H9 (cell line): ENCODE measurements around the gene CENPM. TPM values are rescaled to one million over a fixed set of nuclear protein-coding genes. Genes with fewer than 3 reads are reported as not detected.

ENCODE experiments used
- DNase-seq: peaks from one replicate; pipeline ENCODE4 v3.0.0-alpha.2; 2017
- H2AFZ ChIP-seq: one replicate; pipeline ENCODE4 v1.6.1; 2013; ENCODE audit warnings: mild to moderate bottlenecking, low read length, control low read depth, moderate library complexity
- H2AK5ac ChIP-seq: 2 replicates; pipeline ENCODE4 v1.6.1; 2013; ENCODE audit warnings: low read length, control low read depth, mixed read lengths; ENCODE audit not compliant: insufficient read length
- H2BK120ac ChIP-seq: one replicate; pipeline ENCODE4 v1.6.1; 2013; ENCODE audit warnings: low read depth, mild to moderate bottlenecking, low read length, control low read depth, inconsistent platforms; ENCODE audit not compliant: poor library complexity, severe bottlenecking
- H2BK12ac ChIP-seq: 2 replicates; pipeline ENCODE4 v1.6.1; 2013; ENCODE audit warnings: low read length, control low read depth, mixed read lengths, low read depth; ENCODE audit not compliant: insufficient read length
- H2BK15ac ChIP-seq: 2 replicates; pipeline ENCODE4 v1.6.1; 2013; ENCODE audit warnings: low read depth, low read length, control low read depth
- H2BK20ac ChIP-seq: one replicate; pipeline ENCODE4 v1.6.1; 2013; ENCODE audit warnings: low read depth, mild to moderate bottlenecking, low read length, control low read depth, inconsistent platforms; ENCODE audit not compliant: poor library complexity, severe bottlenecking
- H2BK5ac ChIP-seq: 2 replicates; pipeline ENCODE4 v1.6.1; 2013; ENCODE audit warnings: low read length, control low read depth, mixed read lengths; ENCODE audit not compliant: insufficient read length
- H3K14ac ChIP-seq: 2 replicates; pipeline ENCODE4 v1.6.1; 2013; ENCODE audit warnings: low read length, control low read depth; ENCODE audit not compliant: insufficient read depth
- H3K18ac ChIP-seq: 2 replicates; pipeline ENCODE4 v1.6.1; 2013; ENCODE audit warnings: low read depth, mild to moderate bottlenecking, mixed read lengths, low read length, control low read depth; ENCODE audit not compliant: insufficient read length
- H3K23ac ChIP-seq: 2 replicates; pipeline ENCODE4 v1.6.1; 2013; ENCODE audit warnings: low read length, control low read depth, mixed read lengths, low read depth; ENCODE audit not compliant: insufficient read length
- H3K23me2 ChIP-seq: 2 replicates; pipeline ENCODE4 v1.6.1; 2013; ENCODE audit warnings: low read depth, mild to moderate bottlenecking, mixed read lengths, low read length, control low read depth; ENCODE audit not compliant: insufficient read length, poor library complexity, severe bottlenecking
- H3K27ac ChIP-seq: 2 replicates; pipeline ENCODE4 v1.5.1; 2013; ENCODE audit warnings: low read length, control low read depth, mixed read lengths, low read depth; ENCODE audit not compliant: insufficient read length
- H3K27me3 ChIP-seq: 2 replicates; pipeline ENCODE4 v1.6.1; 2013; ENCODE audit warnings: low read length, control low read depth, inconsistent platforms; ENCODE audit not compliant: insufficient read depth
- H3K4ac ChIP-seq: 2 replicates; pipeline ENCODE4 v1.6.1; 2013; ENCODE audit warnings: low read depth, mild to moderate bottlenecking, control low read depth, inconsistent platforms, low read length, moderate library complexity
- H3K4me1 ChIP-seq: 2 replicates; pipeline ENCODE4 v1.6.1; 2013; ENCODE audit warnings: low read length, control low read depth, inconsistent platforms; ENCODE audit not compliant: insufficient read depth
- H3K4me2 ChIP-seq: 2 replicates; pipeline ENCODE4 v1.6.1; 2013; ENCODE audit warnings: low read length, control low read depth, mixed read lengths; ENCODE audit not compliant: insufficient read length, insufficient read depth
- H3K56ac ChIP-seq: 2 replicates; pipeline ENCODE4 v1.6.1; 2013; ENCODE audit warnings: low read depth, mild to moderate bottlenecking, mixed read lengths, low read length, control low read depth; ENCODE audit not compliant: insufficient read length
- H3K79me1 ChIP-seq: 2 replicates; pipeline ENCODE4 v1.6.1; 2013; ENCODE audit warnings: low read depth, mild to moderate bottlenecking, moderate library complexity, low read length, control low read depth, inconsistent platforms; ENCODE audit not compliant: insufficient read depth, poor library complexity, severe bottlenecking
- H3K79me2 ChIP-seq: 2 replicates; pipeline ENCODE4 v1.6.1; 2013; ENCODE audit warnings: low read length, control low read depth, inconsistent platforms; ENCODE audit not compliant: insufficient read depth
- H3K9ac ChIP-seq: 2 replicates; pipeline ENCODE4 v1.6.1; 2013; ENCODE audit warnings: low read length, control low read depth, mixed read lengths; ENCODE audit not compliant: insufficient read length; ENCODE audit errors: extremely low read depth
- H3K9me3 ChIP-seq: one replicate; pipeline ENCODE4 v1.6.1; 2013; ENCODE audit warnings: low read depth, low read length, inconsistent platforms; ENCODE audit not compliant: control insufficient read depth
- H3T11ph ChIP-seq: one replicate; pipeline ENCODE4 v1.6.1; 2013; ENCODE audit warnings: mild to moderate bottlenecking, low read length, control low read depth, inconsistent platforms
- H4K20me1 ChIP-seq: one replicate; pipeline ENCODE4 v1.6.1; 2013; ENCODE audit not compliant: control insufficient read depth, insufficient read length, insufficient read depth
- H4K5ac ChIP-seq: 2 replicates; pipeline ENCODE4 v1.6.1; 2013; ENCODE audit warnings: low read depth, mild to moderate bottlenecking, mixed read lengths, low read length, control low read depth; ENCODE audit not compliant: insufficient read length
- H4K8ac ChIP-seq: replicated peaks from 2 replicates; pipeline ENCODE4 v1.6.1; 2013; ENCODE audit warnings: low read length, control low read depth, mixed read lengths, low read depth; ENCODE audit not compliant: insufficient read length
- H4K91ac ChIP-seq: 2 replicates; pipeline ENCODE4 v1.6.1; 2013; ENCODE audit warnings: low read depth, mild to moderate bottlenecking, moderate library complexity, mixed read lengths, low read length, control low read depth; ENCODE audit not compliant: insufficient read length
- H3K27ac Mint-ChIP-seq, 3 experiments: 2 replicates in 2 of 3; 3 replicates in 1 of 3; pipeline ENCODE4 v1.8.0; 2020 to 2021; ENCODE audit warnings: mixed read lengths in 3 of 3, mild to moderate bottlenecking in 1 of 3, moderate library complexity in 1 of 3
- H3K27me3 Mint-ChIP-seq: 2 replicates; pipeline ENCODE4 v1.8.0; 2021; ENCODE audit warnings: low read depth, mild to moderate bottlenecking, moderate library complexity, mixed read lengths
- H3K36me3 Mint-ChIP-seq, 3 experiments: 2 replicates in 2 of 3; 3 replicates in 1 of 3; pipeline ENCODE4 v1.8.0; 2020 to 2021; ENCODE audit warnings: low read depth in 3 of 3, mixed read lengths in 3 of 3; ENCODE audit not compliant: insufficient read depth in 1 of 3
- H3K4me1 Mint-ChIP-seq, 2 experiments: 2 replicates each; pipeline ENCODE4 v1.8.0; 2020; ENCODE audit warnings: mixed read lengths in 2 of 2
- H3K4me3 Mint-ChIP-seq, 2 experiments: 2 replicates in 1 of 2; 3 replicates in 1 of 2; pipeline ENCODE4 v1.8.0; 2020 to 2021; ENCODE audit warnings: mild to moderate bottlenecking in 2 of 2, mixed read lengths in 2 of 2, moderate library complexity in 1 of 2
- H3K9me3 Mint-ChIP-seq, 2 experiments: 2 replicates in 1 of 2; 3 replicates in 1 of 2; pipeline ENCODE4 v1.8.0; 2020; ENCODE audit warnings: mild to moderate bottlenecking in 2 of 2, mixed read lengths in 2 of 2, moderate library complexity in 1 of 2
- CTCF ChIP-seq: fragments of 200-600 bp; sonication (generic); conservative IDR thresholded peaks from 3 replicates; pipeline ENCODE4 v1.8.0; 2021; ENCODE audit warnings: antibody characterized with exemption, mild to moderate bottlenecking
- WGBS: extraction: QIAGEN DNeasy Blood & Tissue Kit; methylation state at CpG from one replicate; pipeline ENCODE4 v1.1.7; 2013; ENCODE audit warnings: missing lambda C conversion rate, low lambda C conversion rate, mixed read lengths; ENCODE audit not compliant: insufficient read length; ENCODE audit errors: extremely low coverage; 5-methylcytosine and 5-hydroxymethylcytosine counted together
- total RNA-seq: library from RNA; stranded (reverse); gene quantifications from 2 replicates; pipeline ENCODE4 v1.2.1, GENCODE V29; 2021

CENPM gene
- total RNA-seq, 1 experiment from 2014 or later = 36.5 TPM

- Histone ChIP-seq H3K9ac (no peak overlapping the region), H2AK5ac (no peak overlapping the region), H2AFZ (no peak overlapping the region), H3K23ac (no peak overlapping the region), H3K23me2 (no peaks in the 10 kb centered on the region), H3K18ac (no peak overlapping the region), H4K5ac (no peak overlapping the region), H4K8ac (no peak overlapping the region), H3T11ph (no peak overlapping the region), H3K4ac (no peak overlapping the region), H3K4me2 (no peak overlapping the region), H3K79me1 (no peaks in the 10 kb centered on the region), H3K4me1 (no peaks in the 10 kb centered on the region), H3K9me3 (no peaks in the 10 kb centered on the region), H3K27me3 (no peaks in the 10 kb centered on the region), H3K27ac (no peak overlapping the region), H4K20me1 (no peaks in the 10 kb centered on the region), H2BK20ac (no peak overlapping the region), H2BK15ac (no peak overlapping the region), H3K56ac (no peak overlapping the region), H2BK5ac (no peak overlapping the region), H3K14ac (no peak overlapping the region), H2BK12ac (no peak overlapping the region), H4K91ac (no peak overlapping the region), H3K79me2 (no peaks in the 10 kb centered on the region), H2BK120ac (no peak overlapping the region)
- H3K4me3 Mint-ChIP-seq = no peak overlapping the region
- no CpG with 5 or more reads among the region's 4 CpGs for WGBS
- no peaks in the 10 kb centered on the region; the same call in 1 of the 2 replicates for H3K27me3 Mint-ChIP-seq
- H3K36me3 Mint-ChIP-seq = peaks cover 14 to 52% (median 49%) of the 10 kb centered on the region in 3 experiments; a peak in 6 of 7 replicates
- no peaks in the 10 kb centered on the region for H3K4me1 Mint-ChIP-seq
- TF ChIP-seq CTCF = no peak
- H3K27ac Mint-ChIP-seq = no peak overlapping the region
- DNase-seq = no peak
- H3K9me3 Mint-ChIP-seq = no peaks in the 10 kb centered on the region
Measured at GRCh38 chr22:41989246-41989645, 42.3 kb upstream of the CENPM start.
